GM23338 (cell line): Measurements from ENCODE around the gene CYP20A1. TPM values are rescaled to one million over a fixed set of nuclear protein-coding genes. Genes with fewer than 3 reads are reported as not detected.

Source experiments
- ATAC-seq: fragments of 200-7000 bp; cut with Tn5 transposase; 3 replicates; pipeline ENCODE4 v1.9.1; 2020
- DNase-seq: peaks from one replicate; pipeline ENCODE4 v3.0.0-alpha.2; 2015; ENCODE audit warnings: low spot score
- H2AFZ ChIP-seq: fragments of 200-600 bp; sonication (generic); 2 replicates; pipeline ENCODE4 v1.8.0; 2016; ENCODE audit warnings: antibody characterized with exemption, mild to moderate bottlenecking, moderate library complexity
- H3F3A ChIP-seq: fragments of 200-600 bp; sonication (generic); replicated peaks from 2 replicates; pipeline ENCODE4 v1.8.0; 2017; ENCODE audit warnings: antibody characterized with exemption, mixed run types, low read depth
- H3K27ac ChIP-seq: fragments of 200-600 bp; sonication (generic); 2 replicates; pipeline ENCODE4 v1.6.1; 2016; ENCODE audit warnings: low read depth
- H3K27me3 ChIP-seq: fragments of 200-600 bp; sonication (generic); 2 replicates; pipeline ENCODE4 v1.8.0; 2016; ENCODE audit warnings: mild to moderate bottlenecking, mixed run types, moderate library complexity; ENCODE audit not compliant: insufficient read depth
- H3K36me3 ChIP-seq: fragments of 200-600 bp; sonication (generic); 2 replicates; pipeline ENCODE4 v1.8.0; 2016; ENCODE audit warnings: mild to moderate bottlenecking; ENCODE audit not compliant: insufficient read depth
- H3K4me1 ChIP-seq: fragments of 200-600 bp; sonication (generic); 2 replicates; pipeline ENCODE4 v1.8.0; 2016; ENCODE audit warnings: mild to moderate bottlenecking, moderate library complexity; ENCODE audit not compliant: insufficient read depth
- H3K4me2 ChIP-seq: fragments of 200-600 bp; sonication (generic); 2 replicates; pipeline ENCODE4 v1.7.1; 2017; ENCODE audit warnings: mixed run types
- H3K4me3 ChIP-seq: fragments of 200-600 bp; sonication (generic); 2 replicates; pipeline ENCODE4 v1.6.1; 2016; ENCODE audit warnings: mixed run types
- H3K79me2 ChIP-seq: fragments of 200-600 bp; sonication (generic); replicated peaks from 2 replicates; pipeline ENCODE4 v1.8.0; 2017; ENCODE audit warnings: mild to moderate bottlenecking; ENCODE audit not compliant: insufficient read depth
- H3K9me2 ChIP-seq: fragments of 200-600 bp; sonication (generic); 2 replicates; pipeline ENCODE4 v1.8.0; 2017; ENCODE audit not compliant: insufficient read depth
- H4K20me1 ChIP-seq: fragments of 200-600 bp; sonication (generic); replicated peaks from 2 replicates; pipeline ENCODE4 v1.8.0; 2017; ENCODE audit warnings: mild to moderate bottlenecking; ENCODE audit not compliant: insufficient read depth
- H3K27ac Mint-ChIP-seq: 2 replicates; pipeline ENCODE4 v1.8.0; 2020; ENCODE audit warnings: inconsistent platforms, mild to moderate bottlenecking, moderate library complexity, mixed read lengths
- H3K27me3 Mint-ChIP-seq: 3 replicates; pipeline ENCODE4 v1.8.0; 2022; ENCODE audit warnings: low read depth, mild to moderate bottlenecking, moderate library complexity, mixed read lengths, inconsistent platforms; ENCODE audit not compliant: insufficient read depth, poor library complexity
- H3K36me3 Mint-ChIP-seq: 3 replicates; pipeline ENCODE4 v1.8.0; 2021; ENCODE audit warnings: low read depth, mild to moderate bottlenecking, inconsistent platforms, moderate library complexity, mixed read lengths
- H3K4me1 Mint-ChIP-seq: 3 replicates; pipeline ENCODE4 v1.8.0; 2020; ENCODE audit warnings: mild to moderate bottlenecking, inconsistent platforms, mixed read lengths
- H3K4me3 Mint-ChIP-seq: 3 replicates; pipeline ENCODE4 v1.8.0; 2021; ENCODE audit warnings: moderate library complexity, mild to moderate bottlenecking, inconsistent platforms, mixed read lengths
- H3K9me3 Mint-ChIP-seq: 3 replicates; pipeline ENCODE4 v1.8.0; 2020; ENCODE audit warnings: moderate library complexity, mild to moderate bottlenecking, inconsistent platforms, mixed read lengths
- CREB1 ChIP-seq: fragments of 250-450 bp; sonication (Bioruptor Pico); IDR thresholded peaks from 2 replicates; pipeline ENCODE4 v1.5.0; 2020; ENCODE audit warnings: low read depth, mild to moderate bottlenecking, moderate library complexity
- EZH2 ChIP-seq: fragments of 200-600 bp; sonication (generic); IDR thresholded peaks from one replicate; pipeline ENCODE4 v1.8.0; 2017; ENCODE audit warnings: antibody characterized with exemption, mild to moderate bottlenecking, low read depth; ENCODE audit not compliant: unreplicated experiment
- EZH2phosphoT487 ChIP-seq: fragments of 200-600 bp; sonication (generic); IDR thresholded peaks from one replicate; pipeline ENCODE4 v1.8.1; 2018; ENCODE audit warnings: antibody characterized with exemption; ENCODE audit not compliant: unreplicated experiment
- JUNB ChIP-seq: IDR thresholded peaks from one replicate; pipeline ENCODE4 v1.6.1; 2016; ENCODE audit warnings: antibody characterized with exemption; ENCODE audit not compliant: unreplicated experiment
- NANOG ChIP-seq: IDR thresholded peaks from 2 replicates; pipeline ENCODE4 v1.6.1; 2016; ENCODE audit warnings: antibody characterized with exemption, borderline replicate concordance
- POLR2AphosphoS5 ChIP-seq: IDR thresholded peaks from 2 replicates; pipeline ENCODE4 v1.6.1; 2016; ENCODE audit warnings: antibody characterized with exemption, low read depth
- STAT1 ChIP-seq: IDR thresholded peaks from one replicate; pipeline ENCODE4 v1.6.1; 2016; ENCODE audit warnings: antibody characterized with exemption; ENCODE audit not compliant: unreplicated experiment
- ZNF114 ChIP-seq: fragments of 250-450 bp; sonication (Bioruptor Pico); IDR thresholded peaks from 2 replicates; pipeline ENCODE4 v1.5.0; 2020; ENCODE audit warnings: mild to moderate bottlenecking, moderate library complexity
- ZNF331 ChIP-seq: fragments of 250-450 bp; sonication (Bioruptor Pico); IDR thresholded peaks from 2 replicates; pipeline ENCODE4 v1.5.0; 2020; ENCODE audit warnings: low read depth, mild to moderate bottlenecking, moderate library complexity
- polyA plus RNA-seq: library from polyadenylated mRNA; unstranded; fragments of >200 nt; fragmentation: Nextera tagmentation; extraction: Ambion mirVana; gene quantifications from 2 replicates; pipeline ENCODE4 v1.2.1, GENCODE V29; 2016
- total RNA-seq: library from RNA; depleted of rRNA; stranded (reverse); fragments of >200 nt; shearing (Covaris generic); gene quantifications from 2 replicates; pipeline ENCODE4 v1.2.3, GENCODE V29; 2014
- TF ChIP-seq, protein P1 (sequence below): IDR thresholded peaks from 2 replicates; pipeline ENCODE4 v1.6.1; 2016; ENCODE audit warnings: antibody characterized with exemption
- TF ChIP-seq, protein P2 (sequence below): fragments of 250-450 bp; sonication (Bioruptor Pico); IDR thresholded peaks from 2 replicates; pipeline ENCODE4 v1.5.0; 2020; ENCODE audit warnings: mild to moderate bottlenecking, moderate library complexity
- TF ChIP-seq, protein P3 (sequence below), 2 experiments: fragments of 200-600 bp in 1 of 2; sonication (generic) in 1 of 2; conservative IDR thresholded peaks; 2 replicates each; pipeline versions ENCODE4 v1.5.1 to v1.6.1; 2016 to 2017; ENCODE audit warnings: antibody characterized with exemption in 2 of 2, low read depth in 2 of 2, mild to moderate bottlenecking in 2 of 2, moderate library complexity in 1 of 2
- TF ChIP-seq, protein P4 (sequence below): IDR thresholded peaks from one replicate; pipeline ENCODE4 v1.6.1; 2018; ENCODE audit warnings: antibody characterized with exemption; ENCODE audit not compliant: unreplicated experiment

CYP20A1 gene
- total and polyA plus RNA-seq, 2 experiments from 2014 or later, result 17.0 to 21.0 TPM

DNA sequence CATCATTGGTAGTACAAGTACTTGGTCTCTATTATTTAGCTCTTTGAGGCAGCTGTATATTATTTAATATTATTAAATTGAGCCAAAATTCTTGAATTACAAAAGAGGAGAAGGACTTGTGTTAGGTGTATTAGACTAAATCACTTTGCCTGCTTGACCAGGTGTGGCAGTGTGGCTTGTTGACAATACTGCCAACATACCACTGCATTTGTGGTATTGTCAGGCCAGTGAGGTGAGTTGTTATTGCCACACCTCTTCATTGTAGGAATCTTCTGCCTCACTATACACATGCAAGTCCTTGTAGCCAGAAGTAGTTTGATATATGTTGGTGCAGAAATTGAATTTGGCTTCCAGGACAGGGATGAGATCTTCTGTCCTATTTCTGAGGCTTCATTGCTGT lies 40.5 kb downstream of the CYP20A1 start:
- no peak overlapping the region for H3K4me2 ChIP-seq
- no peak; the same call in 2 of the 3 replicates for ATAC-seq
- H2AFZ ChIP-seq, result no peak overlapping the region
- H3K4me3 Mint-ChIP-seq, result no peak overlapping the region
- TF ChIP-seq ZNF114, result no peak
- TF ChIP-seq, protein P1, sequence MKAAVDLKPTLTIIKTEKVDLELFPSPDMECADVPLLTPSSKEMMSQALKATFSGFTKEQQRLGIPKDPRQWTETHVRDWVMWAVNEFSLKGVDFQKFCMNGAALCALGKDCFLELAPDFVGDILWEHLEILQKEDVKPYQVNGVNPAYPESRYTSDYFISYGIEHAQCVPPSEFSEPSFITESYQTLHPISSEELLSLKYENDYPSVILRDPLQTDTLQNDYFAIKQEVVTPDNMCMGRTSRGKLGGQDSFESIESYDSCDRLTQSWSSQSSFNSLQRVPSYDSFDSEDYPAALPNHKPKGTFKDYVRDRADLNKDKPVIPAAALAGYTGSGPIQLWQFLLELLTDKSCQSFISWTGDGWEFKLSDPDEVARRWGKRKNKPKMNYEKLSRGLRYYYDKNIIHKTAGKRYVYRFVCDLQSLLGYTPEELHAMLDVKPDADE, result no peak
- no peak for TF ChIP-seq ZNF331 (CRISPR knock-in tag)
- TF ChIP-seq, protein P2, sequence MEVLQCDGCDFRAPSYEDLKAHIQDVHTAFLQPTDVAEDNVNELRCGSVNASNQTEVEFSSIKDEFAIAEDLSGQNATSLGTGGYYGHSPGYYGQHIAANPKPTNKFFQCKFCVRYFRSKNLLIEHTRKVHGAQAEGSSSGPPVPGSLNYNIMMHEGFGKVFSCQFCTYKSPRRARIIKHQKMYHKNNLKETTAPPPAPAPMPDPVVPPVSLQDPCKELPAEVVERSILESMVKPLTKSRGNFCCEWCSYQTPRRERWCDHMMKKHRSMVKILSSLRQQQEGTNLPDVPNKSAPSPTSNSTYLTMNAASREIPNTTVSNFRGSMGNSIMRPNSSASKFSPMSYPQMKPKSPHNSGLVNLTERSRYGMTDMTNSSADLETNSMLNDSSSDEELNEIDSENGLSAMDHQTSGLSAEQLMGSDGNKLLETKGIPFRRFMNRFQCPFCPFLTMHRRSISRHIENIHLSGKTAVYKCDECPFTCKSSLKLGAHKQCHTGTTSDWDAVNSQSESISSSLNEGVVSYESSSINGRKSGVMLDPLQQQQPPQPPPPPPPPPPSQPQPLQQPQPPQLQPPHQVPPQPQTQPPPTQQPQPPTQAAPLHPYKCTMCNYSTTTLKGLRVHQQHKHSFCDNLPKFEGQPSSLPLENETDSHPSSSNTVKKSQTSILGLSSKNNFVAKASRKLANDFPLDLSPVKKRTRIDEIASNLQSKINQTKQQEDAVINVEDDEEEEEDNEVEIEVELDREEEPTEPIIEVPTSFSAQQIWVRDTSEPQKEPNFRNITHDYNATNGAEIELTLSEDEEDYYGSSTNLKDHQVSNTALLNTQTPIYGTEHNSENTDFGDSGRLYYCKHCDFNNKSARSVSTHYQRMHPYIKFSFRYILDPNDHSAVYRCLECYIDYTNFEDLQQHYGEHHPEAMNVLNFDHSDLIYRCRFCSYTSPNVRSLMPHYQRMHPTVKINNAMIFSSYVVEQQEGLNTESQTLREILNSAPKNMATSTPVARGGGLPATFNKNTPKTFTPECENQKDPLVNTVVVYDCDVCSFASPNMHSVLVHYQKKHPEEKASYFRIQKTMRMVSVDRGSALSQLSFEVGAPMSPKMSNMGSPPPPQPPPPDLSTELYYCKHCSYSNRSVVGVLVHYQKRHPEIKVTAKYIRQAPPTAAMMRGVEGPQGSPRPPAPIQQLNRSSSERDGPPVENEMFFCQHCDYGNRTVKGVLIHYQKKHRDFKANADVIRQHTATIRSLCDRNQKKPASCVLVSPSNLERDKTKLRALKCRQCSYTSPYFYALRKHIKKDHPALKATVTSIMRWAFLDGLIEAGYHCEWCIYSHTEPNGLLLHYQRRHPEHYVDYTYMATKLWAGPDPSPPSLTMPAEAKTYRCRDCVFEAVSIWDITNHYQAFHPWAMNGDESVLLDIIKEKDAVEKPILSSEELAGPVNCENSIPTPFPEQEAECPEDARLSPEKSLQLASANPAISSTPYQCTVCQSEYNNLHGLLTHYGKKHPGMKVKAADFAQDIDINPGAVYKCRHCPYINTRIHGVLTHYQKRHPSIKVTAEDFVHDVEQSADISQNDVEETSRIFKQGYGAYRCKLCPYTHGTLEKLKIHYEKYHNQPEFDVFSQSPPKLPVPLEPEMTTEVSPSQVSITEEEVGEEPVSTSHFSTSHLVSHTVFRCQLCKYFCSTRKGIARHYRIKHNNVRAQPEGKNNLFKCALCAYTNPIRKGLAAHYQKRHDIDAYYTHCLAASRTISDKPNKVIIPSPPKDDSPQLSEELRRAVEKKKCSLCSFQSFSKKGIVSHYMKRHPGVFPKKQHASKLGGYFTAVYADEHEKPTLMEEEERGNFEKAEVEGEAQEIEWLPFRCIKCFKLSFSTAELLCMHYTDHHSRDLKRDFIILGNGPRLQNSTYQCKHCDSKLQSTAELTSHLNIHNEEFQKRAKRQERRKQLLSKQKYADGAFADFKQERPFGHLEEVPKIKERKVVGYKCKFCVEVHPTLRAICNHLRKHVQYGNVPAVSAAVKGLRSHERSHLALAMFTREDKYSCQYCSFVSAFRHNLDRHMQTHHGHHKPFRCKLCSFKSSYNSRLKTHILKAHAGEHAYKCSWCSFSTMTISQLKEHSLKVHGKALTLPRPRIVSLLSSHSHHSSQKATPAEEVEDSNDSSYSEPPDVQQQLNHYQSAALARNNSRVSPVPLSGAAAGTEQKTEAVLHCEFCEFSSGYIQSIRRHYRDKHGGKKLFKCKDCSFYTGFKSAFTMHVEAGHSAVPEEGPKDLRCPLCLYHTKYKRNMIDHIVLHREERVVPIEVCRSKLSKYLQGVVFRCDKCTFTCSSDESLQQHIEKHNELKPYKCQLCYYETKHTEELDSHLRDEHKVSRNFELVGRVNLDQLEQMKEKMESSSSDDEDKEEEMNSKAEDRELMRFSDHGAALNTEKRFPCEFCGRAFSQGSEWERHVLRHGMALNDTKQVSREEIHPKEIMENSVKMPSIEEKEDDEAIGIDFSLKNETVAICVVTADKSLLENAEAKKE, result no peak
- TF ChIP-seq, protein P3, sequence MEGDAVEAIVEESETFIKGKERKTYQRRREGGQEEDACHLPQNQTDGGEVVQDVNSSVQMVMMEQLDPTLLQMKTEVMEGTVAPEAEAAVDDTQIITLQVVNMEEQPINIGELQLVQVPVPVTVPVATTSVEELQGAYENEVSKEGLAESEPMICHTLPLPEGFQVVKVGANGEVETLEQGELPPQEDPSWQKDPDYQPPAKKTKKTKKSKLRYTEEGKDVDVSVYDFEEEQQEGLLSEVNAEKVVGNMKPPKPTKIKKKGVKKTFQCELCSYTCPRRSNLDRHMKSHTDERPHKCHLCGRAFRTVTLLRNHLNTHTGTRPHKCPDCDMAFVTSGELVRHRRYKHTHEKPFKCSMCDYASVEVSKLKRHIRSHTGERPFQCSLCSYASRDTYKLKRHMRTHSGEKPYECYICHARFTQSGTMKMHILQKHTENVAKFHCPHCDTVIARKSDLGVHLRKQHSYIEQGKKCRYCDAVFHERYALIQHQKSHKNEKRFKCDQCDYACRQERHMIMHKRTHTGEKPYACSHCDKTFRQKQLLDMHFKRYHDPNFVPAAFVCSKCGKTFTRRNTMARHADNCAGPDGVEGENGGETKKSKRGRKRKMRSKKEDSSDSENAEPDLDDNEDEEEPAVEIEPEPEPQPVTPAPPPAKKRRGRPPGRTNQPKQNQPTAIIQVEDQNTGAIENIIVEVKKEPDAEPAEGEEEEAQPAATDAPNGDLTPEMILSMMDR (conservative IDR thresholded peaks at IDR 0.05; ENCODE audit: low read depth in 2 of 2), result no peak; a peak in 1 of 4 replicates
- TF ChIP-seq POLR2AphosphoS5, result no peak
- TF ChIP-seq EZH2phosphoT487, result no peak
- no peak for TF ChIP-seq JUNB
- no peak for TF ChIP-seq EZH2
- TF ChIP-seq CREB1, result no peak
- TF ChIP-seq, protein P4, sequence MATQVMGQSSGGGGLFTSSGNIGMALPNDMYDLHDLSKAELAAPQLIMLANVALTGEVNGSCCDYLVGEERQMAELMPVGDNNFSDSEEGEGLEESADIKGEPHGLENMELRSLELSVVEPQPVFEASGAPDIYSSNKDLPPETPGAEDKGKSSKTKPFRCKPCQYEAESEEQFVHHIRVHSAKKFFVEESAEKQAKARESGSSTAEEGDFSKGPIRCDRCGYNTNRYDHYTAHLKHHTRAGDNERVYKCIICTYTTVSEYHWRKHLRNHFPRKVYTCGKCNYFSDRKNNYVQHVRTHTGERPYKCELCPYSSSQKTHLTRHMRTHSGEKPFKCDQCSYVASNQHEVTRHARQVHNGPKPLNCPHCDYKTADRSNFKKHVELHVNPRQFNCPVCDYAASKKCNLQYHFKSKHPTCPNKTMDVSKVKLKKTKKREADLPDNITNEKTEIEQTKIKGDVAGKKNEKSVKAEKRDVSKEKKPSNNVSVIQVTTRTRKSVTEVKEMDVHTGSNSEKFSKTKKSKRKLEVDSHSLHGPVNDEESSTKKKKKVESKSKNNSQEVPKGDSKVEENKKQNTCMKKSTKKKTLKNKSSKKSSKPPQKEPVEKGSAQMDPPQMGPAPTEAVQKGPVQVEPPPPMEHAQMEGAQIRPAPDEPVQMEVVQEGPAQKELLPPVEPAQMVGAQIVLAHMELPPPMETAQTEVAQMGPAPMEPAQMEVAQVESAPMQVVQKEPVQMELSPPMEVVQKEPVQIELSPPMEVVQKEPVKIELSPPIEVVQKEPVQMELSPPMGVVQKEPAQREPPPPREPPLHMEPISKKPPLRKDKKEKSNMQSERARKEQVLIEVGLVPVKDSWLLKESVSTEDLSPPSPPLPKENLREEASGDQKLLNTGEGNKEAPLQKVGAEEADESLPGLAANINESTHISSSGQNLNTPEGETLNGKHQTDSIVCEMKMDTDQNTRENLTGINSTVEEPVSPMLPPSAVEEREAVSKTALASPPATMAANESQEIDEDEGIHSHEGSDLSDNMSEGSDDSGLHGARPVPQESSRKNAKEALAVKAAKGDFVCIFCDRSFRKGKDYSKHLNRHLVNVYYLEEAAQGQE, result no peak
- no peak for TF ChIP-seq NANOG
- no peak for TF ChIP-seq STAT1
- no peaks in the 10 kb centered on the region for H3K27me3 Mint-ChIP-seq
- H3K36me3 Mint-ChIP-seq, result peaks cover 30% of the 10 kb centered on the region; the same call in 2 of the 3 replicates
- no peaks in the 10 kb centered on the region for H3K27me3 ChIP-seq
- no peak overlapping the region for H3K4me3 ChIP-seq
- no peaks in the 10 kb centered on the region for H3K4me1 ChIP-seq
- H3F3A ChIP-seq, result peaks cover 4% of the 10 kb centered on the region; the same call in 1 of the 2 replicates
- no peak overlapping the region for H3K27ac Mint-ChIP-seq
- H3K36me3 ChIP-seq, result peaks cover 21% of the 10 kb centered on the region; the same call in 1 of the 2 replicates
- H4K20me1 ChIP-seq, result no peaks in the 10 kb centered on the region
- H3K9me2 ChIP-seq, result no peaks in the 10 kb centered on the region
- H3K79me2 ChIP-seq, result no peaks in the 10 kb centered on the region
- H3K27ac ChIP-seq, result 0 out of 2 replicates have a peak overlapping the region, but pooled peaks have one; percentile 63
- H3K9me3 Mint-ChIP-seq, result no peaks in the 10 kb centered on the region
- no peaks in the 10 kb centered on the region for H3K4me1 Mint-ChIP-seq
- DNase-seq, result no peak
